ENCODE measurements around the gene GAK. TPM values are rescaled to one million over a fixed set of nuclear protein-coding genes. Genes with fewer than 3 reads are reported as not detected.
A peak's percentile ranks its signal among the peaks of the same experiment; 100 is the strongest.

Gene GAK
- total RNA-seq, 4 donors from 2014 or later: 230 to 882 (median 305) TPM

- TF ChIP-seq POLR2AphosphoS5 (IDR thresholded peaks at IDR 0.05) (no peak), EP300 (IDR thresholded peaks at IDR 0.05; ENCODE audit: low read depth) (no peak), POLR2A (IDR thresholded peaks at IDR 0.05) (no peak), CTCF (IDR thresholded peaks at IDR 0.05) (peak in 1 of 5 experiments; percentile 15)
- peak; percentile 40 for DNase-seq
- intact Hi-C loops (cut with DNase I; ENCODE audit: low total_unique reads): no loop called here
- Histone ChIP-seq H3K9me3 (no peaks in the 10 kb centered on the region), H3K36me3 (peaks cover 0 to 6% (median 0%) of the 10 kb centered on the region in 4 donors), H3K4me1 (peaks cover 11 to 53% (median 40%) of the 10 kb centered on the region in 4 donors), H3K27me3 (no peaks in the 10 kb centered on the region), H3K4me3 (peak overlapping the region in 1 of 4 donors; percentile 27), H3K27ac (peak overlapping the region; percentile 82 to 89 (median 87))
- in situ Hi-C loops (cut with MboI; ENCODE audit: low pct_ligation_motif_present in 1 of 4, low pct_unique_long_range_greater_than_20kb in 1 of 4, low sequenced_read_pairs in 3 of 4): no loop called here
- WGBS, 2 donors (ENCODE audit: low coverage in 1 of 2): 47% methylated on average over 17 of the region's 17 CpGs; no CpG with 5 or more reads in 1 of the 2 donors
These were observed 38.9 kb upstream of the GAK start for GRCh38 chr4:970854-971520.

- peak; percentile 41 for DNase-seq
- H3K4me1 ChIP-seq: peaks cover 11 to 53% (median 40%) of the 10 kb centered on the region in 4 donors
- peak overlapping the region; percentile 82 to 89 (median 87) for H3K27ac ChIP-seq
- TF ChIP-seq POLR2AphosphoS5 (IDR thresholded peaks at IDR 0.05): no peak
- no peak for TF ChIP-seq POLR2A (IDR thresholded peaks at IDR 0.05)
- TF ChIP-seq CTCF (IDR thresholded peaks at IDR 0.05): no peak
- TF ChIP-seq EP300 (IDR thresholded peaks at IDR 0.05; ENCODE audit: low read depth): no peak
- intact Hi-C loops (cut with DNase I; ENCODE audit: low total_unique reads) (no loop called here), in situ Hi-C loops (cut with MboI; ENCODE audit: low pct_ligation_motif_present in 1 of 4, low pct_unique_long_range_greater_than_20kb in 1 of 4, low sequenced_read_pairs in 3 of 4) (no loop called here)
- 60 to 86% methylated on average over 1 to 17 of the region's 25 CpGs for WGBS, 2 donors (ENCODE audit: low coverage in 1 of 2)
- peaks cover 0 to 8% (median 0%) of the 10 kb centered on the region in 4 donors for H3K36me3 ChIP-seq
- no peak overlapping the region for H3K4me3 ChIP-seq
- no peaks in the 10 kb centered on the region for H3K9me3 ChIP-seq
- no peaks in the 10 kb centered on the region for H3K27me3 ChIP-seq
These were observed 38.1 kb upstream of the GAK start for GRCh38 chr4:970046-970745.

- Histone ChIP-seq H3K27me3 (no peaks in the 10 kb centered on the region), H3K4me1 (peaks cover 11 to 50% (median 38%) of the 10 kb centered on the region in 4 donors), H3K4me3 (no peak overlapping the region), H3K9me3 (no peaks in the 10 kb centered on the region), H3K27ac (peak overlapping the region in 2 of 4 donors; percentile 22 to 57), H3K36me3 (peaks cover 0 to 8% (median 0%) of the 10 kb centered on the region in 4 donors)
- 82% methylated on average over 22 of the region's 23 CpGs; no CpG with 5 or more reads in 1 of the 2 donors for WGBS, 2 donors (ENCODE audit: low coverage in 1 of 2)
- TF ChIP-seq POLR2AphosphoS5 (IDR thresholded peaks at IDR 0.05): no peak
- TF ChIP-seq CTCF (IDR thresholded peaks at IDR 0.05): no peak
- no peak for TF ChIP-seq POLR2A (IDR thresholded peaks at IDR 0.05)
- no peak for TF ChIP-seq EP300 (IDR thresholded peaks at IDR 0.05; ENCODE audit: low read depth)
- in situ Hi-C loops (cut with MboI; ENCODE audit: low pct_ligation_motif_present in 1 of 4, low pct_unique_long_range_greater_than_20kb in 1 of 4, low sequenced_read_pairs in 3 of 4) (no loop called here), intact Hi-C loops (cut with DNase I; ENCODE audit: low total_unique reads) (no loop called here)
- no peak for DNase-seq
These were observed 36.7 kb upstream of the GAK start for GRCh38 chr4:968621-969394.

GRCh38 chr4:968221-968620, 36.1 kb upstream of the GAK start:
- in situ Hi-C loops (cut with MboI; ENCODE audit: low pct_ligation_motif_present in 1 of 4, low pct_unique_long_range_greater_than_20kb in 1 of 4, low sequenced_read_pairs in 3 of 4): no loop called here
- Histone ChIP-seq H3K27ac (no peak overlapping the region), H3K4me3 (no peak overlapping the region), H3K36me3 (peaks cover 0 to 8% (median 0%) of the 10 kb centered on the region in 4 donors), H3K9me3 (no peaks in the 10 kb centered on the region), H3K4me1 (peaks cover 11 to 53% (median 35%) of the 10 kb centered on the region in 4 donors), H3K27me3 (no peaks in the 10 kb centered on the region)
- TF ChIP-seq CTCF (IDR thresholded peaks at IDR 0.05) (no peak), EP300 (IDR thresholded peaks at IDR 0.05; ENCODE audit: low read depth) (no peak), POLR2AphosphoS5 (IDR thresholded peaks at IDR 0.05) (no peak), POLR2A (IDR thresholded peaks at IDR 0.05) (no peak)
- intact Hi-C loops (cut with DNase I; ENCODE audit: low total_unique reads): no loop called here
- WGBS, 2 donors (ENCODE audit: low coverage in 1 of 2): 65% methylated on average over 15 of the region's 24 CpGs; no CpG with 5 or more reads in 1 of the 2 donors
- DNase-seq: no peak

Measured in transverse colon (tissue), 4 donors.